ENCODE measurements around the gene RSPO3. TPM values are rescaled to one million over a fixed set of nuclear protein-coding genes. Genes with fewer than 3 reads are reported as not detected.

Gene RSPO3
- total RNA-seq, 1 experiment from 2014 or later = 0.11 TPM

DNA sequence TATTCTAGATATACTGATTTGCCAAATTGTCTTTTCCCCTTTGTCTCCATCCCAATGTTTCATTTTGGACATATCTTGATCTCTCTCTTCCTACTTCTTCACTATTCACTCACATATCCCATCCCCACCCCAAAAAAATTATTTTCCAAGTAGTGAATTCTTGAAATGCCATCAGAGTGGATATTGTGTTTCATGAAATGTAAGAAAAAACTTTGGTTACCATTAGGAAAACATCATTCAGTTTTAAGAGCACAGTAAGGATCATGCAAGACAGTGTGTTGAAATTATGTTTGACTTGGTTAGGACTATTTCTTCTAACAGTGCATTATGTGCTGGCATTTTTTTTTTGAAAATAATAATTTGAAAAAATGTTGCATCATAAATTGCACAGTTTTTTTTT is 5.7 kb downstream of the RSPO3 start:
- TF ChIP-seq, protein P1, sequence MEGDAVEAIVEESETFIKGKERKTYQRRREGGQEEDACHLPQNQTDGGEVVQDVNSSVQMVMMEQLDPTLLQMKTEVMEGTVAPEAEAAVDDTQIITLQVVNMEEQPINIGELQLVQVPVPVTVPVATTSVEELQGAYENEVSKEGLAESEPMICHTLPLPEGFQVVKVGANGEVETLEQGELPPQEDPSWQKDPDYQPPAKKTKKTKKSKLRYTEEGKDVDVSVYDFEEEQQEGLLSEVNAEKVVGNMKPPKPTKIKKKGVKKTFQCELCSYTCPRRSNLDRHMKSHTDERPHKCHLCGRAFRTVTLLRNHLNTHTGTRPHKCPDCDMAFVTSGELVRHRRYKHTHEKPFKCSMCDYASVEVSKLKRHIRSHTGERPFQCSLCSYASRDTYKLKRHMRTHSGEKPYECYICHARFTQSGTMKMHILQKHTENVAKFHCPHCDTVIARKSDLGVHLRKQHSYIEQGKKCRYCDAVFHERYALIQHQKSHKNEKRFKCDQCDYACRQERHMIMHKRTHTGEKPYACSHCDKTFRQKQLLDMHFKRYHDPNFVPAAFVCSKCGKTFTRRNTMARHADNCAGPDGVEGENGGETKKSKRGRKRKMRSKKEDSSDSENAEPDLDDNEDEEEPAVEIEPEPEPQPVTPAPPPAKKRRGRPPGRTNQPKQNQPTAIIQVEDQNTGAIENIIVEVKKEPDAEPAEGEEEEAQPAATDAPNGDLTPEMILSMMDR (IDR thresholded peaks at IDR 0.05; ENCODE audit: insufficient read depth in 1 of 2, low read depth in 1 of 2, low read length in 1 of 2, severe bottlenecking in 1 of 2, unreplicated experiment in 1 of 2) = no peak
- DNase-seq = no peak
- no peak overlapping the region for H3K4me3 Mint-ChIP-seq (ENCODE audit: unreplicated experiment)
- no peaks in the 10 kb centered on the region for H3K36me3 Mint-ChIP-seq (ENCODE audit: insufficient read depth, unreplicated experiment)
- H3K4me1 Mint-ChIP-seq (ENCODE audit: low read depth, unreplicated experiment) = peaks cover 11% of the 10 kb centered on the region
- H3K9me3 ChIP-seq = no peaks in the 10 kb centered on the region
- POLR2A ChIA-PET = no interaction called here
- no peak overlapping the region for H3K4me3 ChIP-seq (ENCODE audit: low read depth, low read length)
- H3K4me1 ChIP-seq = peaks cover 14% of the 10 kb centered on the region
- no peaks in the 10 kb centered on the region for H3K27me3 Mint-ChIP-seq (ENCODE audit: insufficient read depth, unreplicated experiment)
- intact Hi-C loops (cut with micrococcal nuclease; ENCODE audit: unreplicated experiment) = loop anchor here (5.0 to 10.0 kb wide), 3 partner anchors 467 to 782 kb away; partner anchors contain the start of gene CENPW
- H3K27me3 ChIP-seq (replicated peaks; ENCODE audit: control insufficient read depth, insufficient read depth, low read length) = no peaks in the 10 kb centered on the region
- CTCF ChIA-PET = no interaction called here
- H3K9me3 Mint-ChIP-seq (ENCODE audit: unreplicated experiment) = no peaks in the 10 kb centered on the region
- BruUV-seq (replicated peaks) = no TSS peak
- H3K36me3 ChIP-seq (ENCODE audit: control insufficient read depth, insufficient read depth, low read length) = no peaks in the 10 kb centered on the region
- no peak overlapping the region for H3K27ac Mint-ChIP-seq (ENCODE audit: unreplicated experiment)

- BruUV-seq (replicated peaks) = no TSS peak
- ChIA-PET POLR2A (no interaction called here), CTCF (no interaction called here)
- Histone ChIP-seq H3K4me3 (ENCODE audit: low read depth, low read length) (no peak overlapping the region), H3K27me3 (replicated peaks; ENCODE audit: control insufficient read depth, insufficient read depth, low read length) (no peaks in the 10 kb centered on the region), H3K36me3 (ENCODE audit: control insufficient read depth, insufficient read depth, low read length) (no peaks in the 10 kb centered on the region), H3K9me3 (no peaks in the 10 kb centered on the region), H3K4me1 (peaks cover 14% of the 10 kb centered on the region)
- no peaks in the 10 kb centered on the region for H3K9me3 Mint-ChIP-seq (ENCODE audit: unreplicated experiment)
- H3K27ac Mint-ChIP-seq (ENCODE audit: unreplicated experiment) = no peak overlapping the region
- H3K36me3 Mint-ChIP-seq (ENCODE audit: insufficient read depth, unreplicated experiment) = no peaks in the 10 kb centered on the region
- H3K27me3 Mint-ChIP-seq (ENCODE audit: insufficient read depth, unreplicated experiment) = no peaks in the 10 kb centered on the region
- no peak overlapping the region for H3K4me3 Mint-ChIP-seq (ENCODE audit: unreplicated experiment)
- no peak for DNase-seq
- H3K4me1 Mint-ChIP-seq (ENCODE audit: low read depth, unreplicated experiment) = peaks cover 11% of the 10 kb centered on the region
- intact Hi-C loops (cut with micrococcal nuclease; ENCODE audit: unreplicated experiment) = loop anchor here (5.0 to 10.0 kb wide), 3 partner anchors 467 to 782 kb away; partner anchors contain the start of gene CENPW
- TF ChIP-seq, protein P1 (IDR thresholded peaks at IDR 0.05; ENCODE audit: insufficient read depth in 1 of 2, low read depth in 1 of 2, low read length in 1 of 2, severe bottlenecking in 1 of 2, unreplicated experiment in 1 of 2) = no peak
Measured at GRCh38 chr6:127124680-127125079, 6.2 kb downstream of the RSPO3 start.

GRCh38 chr6:127128066-127128465 is 9.6 kb downstream of the RSPO3 start:
- no peaks in the 10 kb centered on the region for H3K27me3 ChIP-seq (replicated peaks; ENCODE audit: control insufficient read depth, insufficient read depth, low read length)
- no TSS peak for BruUV-seq (replicated peaks)
- ChIA-PET CTCF (no interaction called here), POLR2A (no interaction called here)
- Mint-ChIP-seq H3K27me3 (ENCODE audit: insufficient read depth, unreplicated experiment) (peaks cover 4% of the 10 kb centered on the region), H3K36me3 (ENCODE audit: insufficient read depth, unreplicated experiment) (peaks cover 5% of the 10 kb centered on the region), H3K27ac (ENCODE audit: unreplicated experiment) (no peak overlapping the region), H3K4me3 (ENCODE audit: unreplicated experiment) (no peak overlapping the region), H3K9me3 (ENCODE audit: unreplicated experiment) (no peaks in the 10 kb centered on the region), H3K4me1 (ENCODE audit: low read depth, unreplicated experiment) (peaks cover 11% of the 10 kb centered on the region)
- H3K9me3 ChIP-seq = no peaks in the 10 kb centered on the region
- no peak for DNase-seq
- H3K4me1 ChIP-seq = peaks cover 14% of the 10 kb centered on the region
- intact Hi-C loops (cut with micrococcal nuclease; ENCODE audit: unreplicated experiment) = loop anchor here (10.0 kb wide), 1 partner anchor 643 kb away; no protein-coding TSS in a partner anchor
- no peak overlapping the region for H3K4me3 ChIP-seq (ENCODE audit: low read depth, low read length)
- no peaks in the 10 kb centered on the region for H3K36me3 ChIP-seq (ENCODE audit: control insufficient read depth, insufficient read depth, low read length)
- TF ChIP-seq, protein P1 (IDR thresholded peaks at IDR 0.05; ENCODE audit: insufficient read depth in 1 of 2, low read depth in 1 of 2, low read length in 1 of 2, severe bottlenecking in 1 of 2, unreplicated experiment in 1 of 2) = no peak
